ENCODE results near the gene CFAP410. TPM values are rescaled to one million over a fixed set of nuclear protein-coding genes. Genes with fewer than 3 reads are reported as not detected.

CFAP410 gene
- total and polyA plus RNA-seq, 2 donors (not counting 1 experiment from before 2014, with no cell fraction given) = 69.2 to 98.8 TPM

- TF ChIP-seq EZH2 (IDR thresholded peaks at IDR 0.05; ENCODE audit: borderline replicate concordance, insufficient read depth, low read depth, low read length, poor library complexity, severe bottlenecking) = no peak
- Histone ChIP-seq H3K4me3 (ENCODE audit: control extremely low read depth in 1 of 5, extremely low read depth in 1 of 5, insufficient read depth in 1 of 5, low read depth in 2 of 5, low read length in 4 of 5) (no peak overlapping the region), H3K36me3 (replicated peaks in 1 of 2; ENCODE audit: control extremely low read depth in 1 of 2, control insufficient read depth in 1 of 2, extremely low read depth in 1 of 2, insufficient read depth in 2 of 2, low read length in 1 of 2) (peaks cover 0 to 45% of the 10 kb centered on the region in 2 experiments), H3K9me3 (ENCODE audit: control extremely low read depth in 1 of 3, control insufficient read depth in 2 of 3, insufficient read depth in 1 of 3, low read length in 2 of 3) (no peaks in the 10 kb centered on the region), H3K27me3 (replicated peaks in 1 of 4; ENCODE audit: control extremely low read depth in 1 of 4, control insufficient read depth in 3 of 4, insufficient read depth in 4 of 4, low read length in 3 of 4) (no peaks in the 10 kb centered on the region), H3K79me2 (ENCODE audit: control insufficient read depth, insufficient read depth, low read length) (no peaks in the 10 kb centered on the region), H3K27ac (ENCODE audit: low read length in 2 of 2) (no peak overlapping the region), H3K9ac (ENCODE audit: low read length) (no peak overlapping the region), H4K20me1 (ENCODE audit: control insufficient read depth, insufficient read depth, low read length, poor library complexity, severe bottlenecking) (peaks cover 47% of the 10 kb centered on the region), H3K4me1 (ENCODE audit: control insufficient read depth in 2 of 2, insufficient read depth in 2 of 2, low read length in 2 of 2) (no peaks in the 10 kb centered on the region), H2AFZ (ENCODE audit: insufficient read depth, low read depth, low read length, poor library complexity, severe bottlenecking) (no peak overlapping the region), H3K4me2 (replicated peaks; ENCODE audit: low read depth, low read length, poor library complexity, severe bottlenecking) (no peak overlapping the region)
- no peak overlapping the region for H3K27ac Mint-ChIP-seq
- intact Hi-C loops (cut with micrococcal nuclease) = no loop called here
- ATAC-seq (ENCODE audit: low read depth) (peak; percentile 4), DNase-seq (no peak)
- no peaks in the 10 kb centered on the region for H3K9me3 Mint-ChIP-seq (ENCODE audit: insufficient read depth)
- 95% methylated on average over 15 of the region's 26 CpGs for WGBS (ENCODE audit: insufficient coverage)
- no peak overlapping the region for H3K4me3 Mint-ChIP-seq
- no peaks in the 10 kb centered on the region for H3K4me1 Mint-ChIP-seq
- no peaks in the 10 kb centered on the region for H3K27me3 Mint-ChIP-seq
- ChIA-PET POLR2A (no interaction called here), CTCF (no interaction called here)
Measured at GRCh38 chr21:44326716-44327602, 12.2 kb downstream of the CFAP410 start.

GRCh38 chr21:44326272-44326647 lies 12.9 kb downstream of the CFAP410 start:
- DNase-seq (no peak), ATAC-seq (ENCODE audit: low read depth) (no peak)
- Histone ChIP-seq H3K4me2 (replicated peaks; ENCODE audit: low read depth, low read length, poor library complexity, severe bottlenecking) (no peak overlapping the region), H2AFZ (ENCODE audit: insufficient read depth, low read depth, low read length, poor library complexity, severe bottlenecking) (no peak overlapping the region), H3K4me3 (ENCODE audit: control extremely low read depth in 1 of 5, extremely low read depth in 1 of 5, insufficient read depth in 1 of 5, low read depth in 2 of 5, low read length in 4 of 5) (no peak overlapping the region), H3K27ac (ENCODE audit: low read length in 2 of 2) (no peak overlapping the region), H3K9ac (ENCODE audit: low read length) (no peak overlapping the region), H3K79me2 (ENCODE audit: control insufficient read depth, insufficient read depth, low read length) (no peaks in the 10 kb centered on the region), H4K20me1 (ENCODE audit: control insufficient read depth, insufficient read depth, low read length, poor library complexity, severe bottlenecking) (peaks cover 51% of the 10 kb centered on the region), H3K36me3 (replicated peaks in 1 of 2; ENCODE audit: control extremely low read depth in 1 of 2, control insufficient read depth in 1 of 2, extremely low read depth in 1 of 2, insufficient read depth in 2 of 2, low read length in 1 of 2) (peaks cover 0 to 47% of the 10 kb centered on the region in 2 experiments), H3K9me3 (ENCODE audit: control extremely low read depth in 1 of 3, control insufficient read depth in 2 of 3, insufficient read depth in 1 of 3, low read length in 2 of 3) (no peaks in the 10 kb centered on the region), H3K4me1 (ENCODE audit: control insufficient read depth in 2 of 2, insufficient read depth in 2 of 2, low read length in 2 of 2) (no peaks in the 10 kb centered on the region), H3K27me3 (replicated peaks in 1 of 4; ENCODE audit: control extremely low read depth in 1 of 4, control insufficient read depth in 3 of 4, insufficient read depth in 4 of 4, low read length in 3 of 4) (no peaks in the 10 kb centered on the region)
- POLR2A ChIA-PET = interaction anchor here (1.5 kb wide), 1 partner anchor 12 kb away, joined by 3 read pairs; no protein-coding TSS in a partner anchor
- Mint-ChIP-seq H3K4me1 (no peaks in the 10 kb centered on the region), H3K27ac (no peak overlapping the region), H3K27me3 (no peaks in the 10 kb centered on the region), H3K4me3 (no peak overlapping the region), H3K9me3 (ENCODE audit: insufficient read depth) (no peaks in the 10 kb centered on the region)
- 89% methylated on average over 10 of the region's 13 CpGs for WGBS (ENCODE audit: insufficient coverage)
- TF ChIP-seq CTCF (IDR thresholded peaks at IDR 0.05) (no peak), EZH2 (IDR thresholded peaks at IDR 0.05; ENCODE audit: borderline replicate concordance, insufficient read depth, low read depth, low read length, poor library complexity, severe bottlenecking) (no peak)
- intact Hi-C loops (cut with micrococcal nuclease) = no loop called here
- CTCF ChIA-PET = no interaction called here

All from B cell (primary cell).